ENCODE measurements around the gene RPH3AL. TPM values are rescaled to one million over a fixed set of nuclear protein-coding genes. Genes with fewer than 3 reads are reported as not detected.

RPH3AL gene
- total RNA-seq, 1 donor: 2.9 TPM

DNA sequence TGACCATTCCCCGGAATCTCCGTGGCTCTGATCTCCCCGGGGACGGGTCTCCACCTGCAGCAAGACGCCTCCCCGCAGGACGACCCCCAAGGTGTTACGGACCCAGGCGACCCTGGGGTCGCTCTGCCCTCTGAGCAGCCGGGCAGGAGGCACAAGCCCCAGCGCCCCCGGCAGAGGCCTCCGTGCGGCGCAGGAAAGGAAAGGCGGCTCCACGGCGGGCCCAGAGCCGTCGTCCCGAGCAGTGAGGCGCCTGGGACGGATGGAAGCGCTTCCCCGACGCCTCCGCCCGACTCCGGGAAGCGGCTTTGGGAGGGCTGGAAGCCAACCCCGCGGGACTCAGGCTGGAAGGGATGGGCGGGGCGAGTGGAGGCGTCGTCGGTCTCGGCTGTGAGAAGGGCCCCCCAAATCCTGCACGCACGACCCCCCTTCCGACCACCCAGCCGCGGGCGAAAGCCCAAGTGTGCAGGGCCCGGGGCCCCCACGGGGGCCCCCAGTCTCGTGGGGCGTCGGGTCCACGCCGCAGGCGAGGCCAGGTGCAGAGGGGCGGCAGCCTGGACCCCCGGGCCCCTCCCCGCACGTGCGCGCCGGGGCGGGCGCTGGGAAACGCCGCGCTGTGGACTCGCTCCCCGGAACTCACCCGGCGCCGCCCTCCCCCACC is 32.7 kb upstream of the RPH3AL start:
- no peak overlapping the region for H3K27ac ChIP-seq (ENCODE audit: low read depth, low read length)
- peak overlapping the region; percentile 58 for H3K4me3 ChIP-seq (ENCODE audit: insufficient read depth, low read length)
- H3K36me3 ChIP-seq (ENCODE audit: insufficient read depth, low read length): no peaks in the 10 kb centered on the region
- no peaks in the 10 kb centered on the region for H3K4me1 ChIP-seq (ENCODE audit: insufficient read depth, low read length)
- TF ChIP-seq, protein P1, sequence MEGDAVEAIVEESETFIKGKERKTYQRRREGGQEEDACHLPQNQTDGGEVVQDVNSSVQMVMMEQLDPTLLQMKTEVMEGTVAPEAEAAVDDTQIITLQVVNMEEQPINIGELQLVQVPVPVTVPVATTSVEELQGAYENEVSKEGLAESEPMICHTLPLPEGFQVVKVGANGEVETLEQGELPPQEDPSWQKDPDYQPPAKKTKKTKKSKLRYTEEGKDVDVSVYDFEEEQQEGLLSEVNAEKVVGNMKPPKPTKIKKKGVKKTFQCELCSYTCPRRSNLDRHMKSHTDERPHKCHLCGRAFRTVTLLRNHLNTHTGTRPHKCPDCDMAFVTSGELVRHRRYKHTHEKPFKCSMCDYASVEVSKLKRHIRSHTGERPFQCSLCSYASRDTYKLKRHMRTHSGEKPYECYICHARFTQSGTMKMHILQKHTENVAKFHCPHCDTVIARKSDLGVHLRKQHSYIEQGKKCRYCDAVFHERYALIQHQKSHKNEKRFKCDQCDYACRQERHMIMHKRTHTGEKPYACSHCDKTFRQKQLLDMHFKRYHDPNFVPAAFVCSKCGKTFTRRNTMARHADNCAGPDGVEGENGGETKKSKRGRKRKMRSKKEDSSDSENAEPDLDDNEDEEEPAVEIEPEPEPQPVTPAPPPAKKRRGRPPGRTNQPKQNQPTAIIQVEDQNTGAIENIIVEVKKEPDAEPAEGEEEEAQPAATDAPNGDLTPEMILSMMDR (IDR thresholded peaks at IDR 0.05; ENCODE audit: extremely low read depth, low read depth, low read length): no peak
- no peaks in the 10 kb centered on the region for H3K9me3 ChIP-seq (ENCODE audit: low read depth, low read length)
- H2AFZ ChIP-seq (ENCODE audit: low read length): no peak overlapping the region
- peak overlapping the region; percentile 63 for H3K4me2 ChIP-seq (ENCODE audit: insufficient read depth, low read length)
- no peaks in the 10 kb centered on the region for H4K20me1 ChIP-seq (ENCODE audit: insufficient read depth, low read length)
- H3K79me2 ChIP-seq (ENCODE audit: insufficient read depth, low read length): no peaks in the 10 kb centered on the region
- peak; percentile 88 for DNase-seq (ENCODE audit: insufficient read length, low spot score, missing footprints)
- peaks cover 8% of the 10 kb centered on the region for H3K27me3 ChIP-seq (ENCODE audit: insufficient read depth, low read length)

DNA sequence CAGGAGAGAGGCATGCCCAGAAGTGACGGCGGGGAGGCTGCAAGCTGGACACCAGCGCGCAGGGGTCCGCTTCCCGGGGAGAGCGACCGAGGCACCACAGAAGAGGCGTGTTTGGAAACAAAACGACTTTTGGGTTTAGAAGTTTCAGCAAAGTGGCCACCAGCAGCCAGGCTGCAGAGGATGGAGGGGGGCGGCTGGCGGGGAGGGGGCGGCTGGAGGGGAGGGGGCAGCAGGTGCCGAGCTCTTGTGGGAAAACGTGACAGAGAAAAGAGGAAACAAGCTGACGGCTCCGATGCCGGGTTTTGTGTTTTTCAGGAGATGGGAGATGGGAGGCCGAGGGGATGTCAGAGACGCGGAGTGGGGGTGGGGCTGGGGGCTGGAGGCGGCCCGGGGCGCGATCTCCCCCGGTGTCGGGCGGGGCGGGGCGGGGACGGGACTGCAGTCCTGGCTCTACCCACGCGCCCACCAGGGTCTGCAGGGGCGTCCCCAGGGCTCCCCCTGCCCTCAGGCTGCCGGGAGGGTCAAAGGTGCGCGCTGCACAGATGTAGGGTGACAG is 32.1 kb upstream of the RPH3AL start:
- no peak overlapping the region for H3K27ac ChIP-seq (ENCODE audit: low read depth, low read length)
- no peak overlapping the region for H2AFZ ChIP-seq (ENCODE audit: low read length)
- DNase-seq (ENCODE audit: insufficient read length, low spot score, missing footprints): peak; percentile 48
- H3K4me1 ChIP-seq (ENCODE audit: insufficient read depth, low read length): no peaks in the 10 kb centered on the region
- TF ChIP-seq, protein P1 (IDR thresholded peaks at IDR 0.05; ENCODE audit: extremely low read depth, low read depth, low read length): no peak
- no peaks in the 10 kb centered on the region for H3K36me3 ChIP-seq (ENCODE audit: insufficient read depth, low read length)
- no peak overlapping the region for H3K4me3 ChIP-seq (ENCODE audit: insufficient read depth, low read length)
- H3K9me3 ChIP-seq (ENCODE audit: low read depth, low read length): no peaks in the 10 kb centered on the region
- peaks cover 8% of the 10 kb centered on the region for H3K27me3 ChIP-seq (ENCODE audit: insufficient read depth, low read length)
- H4K20me1 ChIP-seq (ENCODE audit: insufficient read depth, low read length): no peaks in the 10 kb centered on the region
- H3K4me2 ChIP-seq (ENCODE audit: insufficient read depth, low read length): peak overlapping the region; percentile 63
- no peaks in the 10 kb centered on the region for H3K79me2 ChIP-seq (ENCODE audit: insufficient read depth, low read length)

DNA sequence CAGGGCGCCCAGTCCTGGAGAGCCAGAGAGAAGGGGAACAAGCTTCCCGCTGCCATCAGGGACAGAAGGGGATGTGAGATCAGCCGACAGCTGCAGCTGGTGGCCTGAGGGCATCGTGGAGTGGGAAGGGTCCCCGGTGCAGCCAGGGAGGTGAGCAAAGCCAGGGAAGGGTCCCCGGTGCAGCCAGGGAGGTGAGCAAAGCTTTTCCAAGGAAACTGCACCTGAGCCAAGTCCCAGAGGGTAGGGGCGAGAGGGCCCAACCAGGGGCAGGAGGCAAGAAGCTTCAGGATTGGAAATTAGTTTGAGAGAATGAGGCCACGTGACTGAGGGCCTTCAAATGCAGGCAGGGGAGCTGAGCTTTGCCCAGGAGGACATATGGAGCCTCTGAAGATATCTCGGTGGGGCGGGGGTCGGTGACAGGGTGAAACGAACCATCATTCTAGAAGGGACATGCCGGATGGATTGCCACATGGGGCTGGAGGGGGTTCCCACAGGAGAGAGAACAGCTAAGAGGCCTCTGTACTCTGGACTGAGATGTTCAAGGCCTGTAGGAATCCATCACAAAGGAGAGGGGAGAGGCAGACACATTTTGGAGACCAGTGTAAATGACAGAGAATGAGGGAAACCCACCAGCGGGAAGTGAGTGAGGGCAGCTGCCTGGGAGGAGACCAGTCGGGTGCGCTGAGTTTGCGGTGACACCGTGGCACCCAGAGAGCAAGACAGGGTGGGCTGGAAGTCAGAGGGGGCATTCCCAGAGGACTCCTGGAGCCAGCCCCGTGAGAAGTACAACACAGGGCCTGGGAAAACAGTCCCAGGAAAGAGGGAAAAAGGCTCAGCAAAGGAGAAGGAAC is 31.4 kb upstream of the RPH3AL start:
- DNase-seq (ENCODE audit: insufficient read length, low spot score, missing footprints): peak; percentile 48
- no peak overlapping the region for H3K4me2 ChIP-seq (ENCODE audit: insufficient read depth, low read length)
- H4K20me1 ChIP-seq (ENCODE audit: insufficient read depth, low read length): no peaks in the 10 kb centered on the region

More for the DNA sequence above, 31.4 kb upstream of the RPH3AL start:
- Histone ChIP-seq H3K36me3 (ENCODE audit: insufficient read depth, low read length) (no peaks in the 10 kb centered on the region), H3K9me3 (ENCODE audit: low read depth, low read length) (no peaks in the 10 kb centered on the region), H3K27me3 (ENCODE audit: insufficient read depth, low read length) (peaks cover 8% of the 10 kb centered on the region), H3K4me1 (ENCODE audit: insufficient read depth, low read length) (no peaks in the 10 kb centered on the region), H3K27ac (ENCODE audit: low read depth, low read length) (no peak overlapping the region), H3K79me2 (ENCODE audit: insufficient read depth, low read length) (no peaks in the 10 kb centered on the region), H3K4me3 (ENCODE audit: insufficient read depth, low read length) (no peak overlapping the region), H2AFZ (ENCODE audit: low read length) (no peak overlapping the region)
- TF ChIP-seq, protein P1 (IDR thresholded peaks at IDR 0.05; ENCODE audit: extremely low read depth, low read depth, low read length): no peak

Measured in osteoblast (primary cell).